Esophagus squamous epithelium (tissue), 5 donors: ENCODE data around the gene RASGRF1. TPM values are rescaled to one million over a fixed set of nuclear protein-coding genes. Genes with fewer than 3 reads are reported as not detected.

ENCODE experiments used
- DNase-seq: peaks from one replicate; lab custom pipeline; 2025; lab: John Stamatoyannopoulos, UW
- H3K27ac ChIP-seq, 4 donors: fragments of 200-600 bp; sonication (generic); one replicate each; pipeline ENCODE4 v1.5.1; 2016 to 2019; ENCODE audit warnings: mild to moderate bottlenecking in 1 of 4
- H3K27me3 ChIP-seq, 4 donors: fragments of 200-600 bp; sonication (generic); 1 replicate in 3 of 4; 2 replicates in 1 of 4; pipeline versions ENCODE4 v1.5.1 to v1.6.0; 2017 to 2021; ENCODE audit warnings: antibody characterized with exemption in 1 of 4
- H3K36me3 ChIP-seq, 3 donors: fragments of 200-600 bp; sonication (generic); one replicate each; pipeline ENCODE4 v1.5.1; 2016 to 2019
- H3K4me1 ChIP-seq, 3 donors: fragments of 200-600 bp; sonication (generic); one replicate each; pipeline ENCODE4 v1.5.1; 2017 to 2019
- H3K4me3 ChIP-seq, 4 donors: fragments of 200-600 bp; sonication (generic); 1 replicate in 3 of 4; 2 replicates in 1 of 4; pipeline ENCODE4 v1.5.1; 2016 to 2019; ENCODE audit warnings: mild to moderate bottlenecking in 2 of 4, moderate library complexity in 1 of 4
- H3K9me3 ChIP-seq, 3 donors: fragments of 200-600 bp; sonication (generic); one replicate each; pipeline ENCODE4 v1.5.1; 2016 to 2019
- POLR2A ChIP-seq, 4 donors: fragments of 450-650 bp; IDR thresholded peaks; one replicate each; pipeline ENCODE4 v1.6.1; 2017; ENCODE audit warnings: antibody characterized with exemption in 4 of 4, mild to moderate bottlenecking in 4 of 4, moderate library complexity in 3 of 4
- WGBS, 2 donors: methylation state at CpG; one replicate each; pipeline ENCODE4 v1.1.5; 2018; 5-methylcytosine and 5-hydroxymethylcytosine counted together
- intact Hi-C: fragments of 100-400 bp; cut with DNase I; formaldehyde crosslinking; loops from one replicate; pipeline ENCODE4 v1.15.0; 2022
- total RNA-seq, 4 donors: library from RNA; depleted of rRNA; stranded (reverse); fragments of >200 nt; gene quantifications; one replicate each; pipeline ENCODE4 v1.1.0, GENCODE V29; 2016
- TF ChIP-seq, protein P1 (sequence below), 6 experiments: fragments of 450-650 bp in 4 of 6; fragments of 200-600 bp in 2 of 6; sonication (generic) in 2 of 6; IDR thresholded peaks; one replicate each; pipeline ENCODE4 v1.5.1; 2016 to 2019; ENCODE audit warnings: antibody characterized with exemption in 6 of 6, mild to moderate bottlenecking in 4 of 6, moderate library complexity in 4 of 6
- donor health status: DM: yes; HTN: yes; CAD: no.

The RASGRF1 gene
- total RNA-seq, 4 donors from 2014 or later, result 0.23 TPM; not detected in 3

DNA sequence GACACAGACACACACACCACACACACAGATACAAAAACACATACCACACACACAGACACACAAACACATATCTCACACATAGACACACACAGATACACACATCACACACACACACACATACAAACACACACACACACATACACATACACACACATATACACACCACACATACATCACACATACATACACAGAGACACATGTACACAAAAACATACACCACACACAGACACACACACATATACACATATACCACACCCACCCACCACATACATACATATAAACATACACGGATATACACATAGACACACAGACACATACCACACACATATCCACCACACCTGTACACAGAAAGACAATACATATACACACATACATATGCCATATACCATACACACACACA lies 66.7 kb downstream of the RASGRF1 start:
- no peak overlapping the region for H3K4me3 ChIP-seq
- H3K9me3 ChIP-seq, result no peaks in the 10 kb centered on the region
- TF ChIP-seq, protein P1, sequence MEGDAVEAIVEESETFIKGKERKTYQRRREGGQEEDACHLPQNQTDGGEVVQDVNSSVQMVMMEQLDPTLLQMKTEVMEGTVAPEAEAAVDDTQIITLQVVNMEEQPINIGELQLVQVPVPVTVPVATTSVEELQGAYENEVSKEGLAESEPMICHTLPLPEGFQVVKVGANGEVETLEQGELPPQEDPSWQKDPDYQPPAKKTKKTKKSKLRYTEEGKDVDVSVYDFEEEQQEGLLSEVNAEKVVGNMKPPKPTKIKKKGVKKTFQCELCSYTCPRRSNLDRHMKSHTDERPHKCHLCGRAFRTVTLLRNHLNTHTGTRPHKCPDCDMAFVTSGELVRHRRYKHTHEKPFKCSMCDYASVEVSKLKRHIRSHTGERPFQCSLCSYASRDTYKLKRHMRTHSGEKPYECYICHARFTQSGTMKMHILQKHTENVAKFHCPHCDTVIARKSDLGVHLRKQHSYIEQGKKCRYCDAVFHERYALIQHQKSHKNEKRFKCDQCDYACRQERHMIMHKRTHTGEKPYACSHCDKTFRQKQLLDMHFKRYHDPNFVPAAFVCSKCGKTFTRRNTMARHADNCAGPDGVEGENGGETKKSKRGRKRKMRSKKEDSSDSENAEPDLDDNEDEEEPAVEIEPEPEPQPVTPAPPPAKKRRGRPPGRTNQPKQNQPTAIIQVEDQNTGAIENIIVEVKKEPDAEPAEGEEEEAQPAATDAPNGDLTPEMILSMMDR (IDR thresholded peaks at IDR 0.05), result no peak
- WGBS, 2 donors, result 87 to 89% methylated on average over 1 of the region's 1 CpG
- no peak for DNase-seq
- H3K27me3 ChIP-seq, result no peaks in the 10 kb centered on the region
- H3K27ac ChIP-seq, result no peak overlapping the region
- no peaks in the 10 kb centered on the region for H3K36me3 ChIP-seq
- H3K4me1 ChIP-seq, result no peaks in the 10 kb centered on the region
- intact Hi-C loops, result no loop called here

DNA sequence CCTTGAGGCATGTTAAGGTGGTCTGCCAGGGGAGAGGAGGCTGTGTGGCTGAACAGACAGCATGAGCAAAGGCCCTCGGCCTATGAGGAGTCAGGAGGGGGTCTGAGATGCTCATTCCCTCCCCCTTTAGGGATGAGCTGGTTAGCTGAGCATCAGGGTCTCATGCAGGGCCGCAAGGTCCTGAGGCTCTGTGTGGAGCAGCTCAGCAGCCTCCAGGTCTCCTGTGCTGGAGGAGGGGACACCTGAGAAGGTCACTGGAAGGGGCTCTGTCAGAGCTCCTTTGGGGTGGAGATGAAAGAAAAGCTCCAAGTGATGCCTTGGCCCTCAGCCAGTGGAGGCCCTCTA lies 67.1 kb downstream of the RASGRF1 start:
- Histone ChIP-seq H3K36me3 (no peaks in the 10 kb centered on the region), H3K4me1 (no peaks in the 10 kb centered on the region), H3K9me3 (no peaks in the 10 kb centered on the region), H3K4me3 (no peak overlapping the region), H3K27me3 (no peaks in the 10 kb centered on the region), H3K27ac (no peak overlapping the region)
- TF ChIP-seq, protein P1 (IDR thresholded peaks at IDR 0.05), result no peak
- no peak for TF ChIP-seq POLR2A (IDR thresholded peaks at IDR 0.05)
- no peak for DNase-seq
- intact Hi-C loops, result no loop called here
- 100% methylated on average over 1 of the region's 2 CpGs; no CpG with 5 or more reads in 1 of the 2 donors for WGBS, 2 donors

DNA sequence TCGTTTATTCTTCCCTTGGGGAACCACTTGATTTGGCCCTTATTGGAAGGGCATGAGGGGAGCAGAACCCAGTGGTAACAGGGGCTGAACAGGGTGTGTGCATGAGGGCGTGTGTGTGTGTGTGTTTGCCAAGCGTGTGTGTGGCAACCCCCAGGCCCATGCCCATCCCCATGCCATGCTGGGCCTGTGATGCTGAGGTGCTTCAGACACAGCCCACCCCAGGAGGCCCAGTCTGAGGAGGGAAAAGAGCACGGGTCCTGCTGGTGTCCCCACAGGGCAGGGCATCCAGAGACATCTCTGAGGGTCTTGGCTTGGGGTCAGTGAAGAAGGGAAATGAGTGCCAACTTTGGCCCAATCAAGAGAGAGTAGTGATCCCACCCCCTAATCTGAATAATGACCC lies 71.6 kb downstream of the RASGRF1 start:
- Histone ChIP-seq H3K36me3 (no peaks in the 10 kb centered on the region), H3K27me3 (no peaks in the 10 kb centered on the region), H3K4me3 (no peak overlapping the region), H3K27ac (no peak overlapping the region), H3K4me1 (no peaks in the 10 kb centered on the region), H3K9me3 (no peaks in the 10 kb centered on the region)
- DNase-seq, result no peak
- no CpG with 5 or more reads among the region's 4 CpGs for WGBS, 2 donors
- TF ChIP-seq POLR2A (IDR thresholded peaks at IDR 0.05), result no peak
- TF ChIP-seq, protein P1 (IDR thresholded peaks at IDR 0.05), result no peak
- intact Hi-C loops, result no loop called here

DNA sequence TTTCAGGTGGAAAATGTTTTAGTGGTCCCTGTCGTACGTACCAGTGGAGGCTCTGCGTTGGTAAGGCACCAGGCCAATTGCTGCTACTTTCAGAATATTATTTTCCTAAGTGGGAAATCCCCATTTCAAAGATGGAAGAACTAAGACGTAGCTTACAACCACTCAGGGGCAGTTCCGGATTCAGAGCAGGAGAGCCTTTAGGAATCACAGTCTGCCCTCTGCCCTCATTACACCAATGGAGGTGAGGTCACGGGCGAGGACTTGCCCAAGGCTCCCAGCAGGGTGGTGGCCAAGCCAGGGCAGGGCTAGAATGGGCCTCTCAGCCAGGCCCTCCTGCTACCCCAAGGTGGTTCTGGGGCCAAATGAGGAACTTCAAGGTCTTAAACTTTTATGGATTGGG lies 72.6 kb downstream of the RASGRF1 start:
- H3K27ac ChIP-seq, result no peak overlapping the region
- intact Hi-C loops, result no loop called here
- H3K27me3 ChIP-seq, result no peaks in the 10 kb centered on the region
- H3K36me3 ChIP-seq, result no peaks in the 10 kb centered on the region
- no peak overlapping the region for H3K4me3 ChIP-seq
- no peak for DNase-seq
- H3K9me3 ChIP-seq, result no peaks in the 10 kb centered on the region
- H3K4me1 ChIP-seq, result no peaks in the 10 kb centered on the region
- no peak for TF ChIP-seq POLR2A (IDR thresholded peaks at IDR 0.05)
- TF ChIP-seq, protein P1 (IDR thresholded peaks at IDR 0.05), result no peak
- 80 to 83% methylated on average over 3 of the region's 7 CpGs for WGBS, 2 donors

DNA sequence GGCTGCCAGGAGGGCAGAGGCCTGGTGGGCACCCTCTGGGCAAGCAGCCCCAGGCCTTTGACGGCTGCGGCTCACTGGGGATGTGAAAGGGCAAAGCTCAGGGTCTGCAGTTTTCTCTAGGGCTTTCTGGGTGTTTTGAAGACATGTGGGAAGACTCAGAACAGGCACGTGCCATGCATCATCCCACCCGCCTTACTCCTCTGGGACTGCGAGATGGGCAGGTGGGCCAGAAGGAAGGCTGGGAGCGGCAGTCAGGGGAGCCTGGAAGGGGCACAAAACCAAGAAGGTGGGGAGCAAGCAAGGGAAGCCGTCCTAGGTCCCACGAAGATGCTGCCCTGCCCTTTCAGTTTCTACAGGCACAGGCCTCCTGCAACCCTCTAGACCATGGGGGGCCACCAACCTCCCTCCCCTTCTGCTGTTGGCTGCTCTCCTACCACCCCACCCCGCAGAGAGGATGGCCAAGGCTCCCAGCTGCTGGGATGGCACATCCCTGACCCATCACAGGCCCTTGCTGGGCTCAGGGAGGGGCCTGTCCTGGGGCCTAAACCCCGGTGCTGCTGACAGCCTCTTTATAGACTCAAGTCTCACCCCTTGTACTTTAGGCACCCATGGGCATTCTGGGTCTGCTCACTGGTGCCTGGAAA lies 73.9 kb downstream of the RASGRF1 start:
- intact Hi-C loops, result no loop called here
- no peak overlapping the region for H3K27ac ChIP-seq
- no peaks in the 10 kb centered on the region for H3K27me3 ChIP-seq
- 68 to 81% methylated on average over 6 of the region's 10 CpGs for WGBS, 2 donors
- H3K9me3 ChIP-seq, result no peaks in the 10 kb centered on the region
- TF ChIP-seq POLR2A (IDR thresholded peaks at IDR 0.05), result no peak
- no peaks in the 10 kb centered on the region for H3K4me1 ChIP-seq
- no peak for DNase-seq
- H3K4me3 ChIP-seq, result no peak overlapping the region
- H3K36me3 ChIP-seq, result no peaks in the 10 kb centered on the region

DNA sequence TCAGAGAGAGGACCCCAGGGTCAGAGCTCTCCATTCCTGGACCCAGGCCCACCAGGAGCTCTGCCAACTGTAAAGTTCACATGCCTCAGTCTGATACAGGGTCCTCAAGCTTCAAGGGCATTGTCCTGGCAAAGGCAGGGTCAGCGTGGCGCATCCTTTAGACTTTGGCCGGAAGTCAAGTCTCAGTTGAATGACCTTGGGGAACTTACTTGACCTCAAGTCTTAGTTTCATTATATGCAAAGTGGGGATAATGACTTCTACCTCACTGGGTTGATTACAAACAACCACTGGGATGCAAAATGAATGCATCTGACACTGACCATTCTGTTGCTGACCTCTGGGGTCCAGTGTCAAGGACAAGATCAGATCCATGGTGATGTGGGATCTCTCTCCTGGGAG lies 75.2 kb downstream of the RASGRF1 start:
- Histone ChIP-seq H3K4me1 (no peaks in the 10 kb centered on the region), H3K4me3 (no peak overlapping the region), H3K36me3 (no peaks in the 10 kb centered on the region), H3K27ac (no peak overlapping the region), H3K9me3 (no peaks in the 10 kb centered on the region), H3K27me3 (no peaks in the 10 kb centered on the region)
- no CpG with 5 or more reads among the region's 3 CpGs for WGBS, 2 donors
- no peak for DNase-seq
- TF ChIP-seq, protein P1 (IDR thresholded peaks at IDR 0.05), result no peak
- TF ChIP-seq POLR2A (IDR thresholded peaks at IDR 0.05), result no peak
- intact Hi-C loops, result no loop called here
